GM21528 (cell line): ENCODE results near the gene LOXHD1.

Source experiments
- ATAC-seq: cut with Tn5 transposase; IDR thresholded peaks from one replicate; pipeline ENCODE4 v1.9.1; 2021; ENCODE audit warnings: mild to moderate bottlenecking, moderate library complexity; ENCODE audit not compliant: unreplicated experiment, low FRiP score

Gene LOXHD1

GRCh38 chr18:46657115-46657955 lies at the start of gene LOXHD1:
Gene LOXHD1 (minus strand): TSS chr18:46657220. CDS start chr18:46657033, 187 bp downstream.
- ATAC-seq, result no peak

GRCh38 chr18:46705521-46705920 lies 48.5 kb upstream of the LOXHD1 start:
- ATAC-seq, result no peak

GRCh38 chr18:46704816-46705215 lies 47.8 kb upstream of the LOXHD1 start:
- no peak for ATAC-seq

GRCh38 chr18:46704189-46704588 lies 47.2 kb upstream of the LOXHD1 start:
- no peak for ATAC-seq

- ATAC-seq, result no peak
Measured at GRCh38 chr18:46702471-46702870, 45.5 kb upstream of the LOXHD1 start.

GRCh38 chr18:46700066-46700824 lies 43.2 kb upstream of the LOXHD1 start:
- ATAC-seq, result no peak

GRCh38 chr18:46696702-46697101 lies 39.7 kb upstream of the LOXHD1 start:
- no peak for ATAC-seq

- ATAC-seq, result no peak
Measured at GRCh38 chr18:46696268-46696667, 39.2 kb upstream of the LOXHD1 start.

- ATAC-seq, result no peak
Measured at GRCh38 chr18:46693996-46694395, 37.0 kb upstream of the LOXHD1 start.

- ATAC-seq, result no peak
Measured at GRCh38 chr18:46688853-46689525, 32.0 kb upstream of the LOXHD1 start.

GRCh38 chr18:46686186-46686585 lies 29.2 kb upstream of the LOXHD1 start:
- no peak for ATAC-seq

GRCh38 chr18:46683252-46683651 lies 26.2 kb upstream of the LOXHD1 start:
- no peak for ATAC-seq

GRCh38 chr18:46680784-46681695 lies 24.0 kb upstream of the LOXHD1 start:
- no peak for ATAC-seq

GRCh38 chr18:46679846-46680598 lies 23.0 kb upstream of the LOXHD1 start:
- no peak for ATAC-seq

GRCh38 chr18:46678785-46679399 lies 21.9 kb upstream of the LOXHD1 start:
- no peak for ATAC-seq

- ATAC-seq, result no peak
Measured at GRCh38 chr18:46678041-46678440, 21.0 kb upstream of the LOXHD1 start.

GRCh38 chr18:46677611-46678010 lies 20.6 kb upstream of the LOXHD1 start:
- no peak for ATAC-seq

- no peak for ATAC-seq
Measured at GRCh38 chr18:46676182-46676835, 19.3 kb upstream of the LOXHD1 start.
